GM18951 (cell line): ENCODE results near the gene HCST.
"Not testable (repeated sequence)": the region's sequence is repeated elsewhere in the genome, so short reads cannot be mapped to it uniquely, and the experiment has no call there.

Experiments
- POLR2A ChIP-seq: IDR thresholded peaks from 4 replicates; pipeline ENCODE4 v1.6.1; 2011; ENCODE audit warnings: mild to moderate bottlenecking; ENCODE audit not compliant: insufficient read length, insufficient read depth; ENCODE audit errors: extremely low read depth
- in situ Hi-C: fragments of 300-500 bp; cut with MboI; formaldehyde crosslinking; loops from one replicate; pipeline ENCODE4 v1.12.0; 2022; ENCODE audit warnings: low sequenced_read_pairs, mixed read lengths, inconsistent platforms; ENCODE audit not compliant: unreplicated experiment

The HCST gene

GRCh38 chr19:35869327-35870123 lies 32.8 kb upstream of the HCST start:
- in situ Hi-C loops = no loop called here
- no peak for TF ChIP-seq POLR2A

GRCh38 chr19:35870124-35870736 lies 32.1 kb upstream of the HCST start:
- in situ Hi-C loops = not testable (repeated sequence)

- in situ Hi-C loops = no loop called here
- TF ChIP-seq POLR2A = no peak
Observed at GRCh38 chr19:35870798-35871197, 31.5 kb upstream of the HCST start.

DNA sequence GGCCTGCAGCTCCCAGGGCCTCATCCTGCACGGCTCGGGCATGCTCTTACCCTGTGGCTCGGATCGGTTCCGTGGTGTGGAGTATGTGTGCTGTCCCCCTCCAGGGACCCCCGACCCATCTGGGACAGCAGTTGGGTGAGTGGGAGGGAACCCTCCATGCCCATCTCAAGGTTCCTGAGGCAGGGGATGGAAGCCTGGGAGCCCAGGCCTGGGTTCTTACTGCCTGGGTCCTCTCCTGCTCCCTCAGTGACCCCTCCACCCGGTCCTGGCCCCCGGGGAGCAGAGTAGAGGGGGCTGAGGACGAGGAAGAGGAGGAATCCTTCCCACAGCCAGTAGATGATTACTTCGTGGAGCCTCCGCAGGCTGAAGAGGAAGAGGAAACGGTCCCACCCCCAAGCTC lies 30.7 kb upstream of the HCST start:
- TF ChIP-seq POLR2A = no peak
- in situ Hi-C loops = no loop called here

GRCh38 chr19:35872180-35872579 lies 30.1 kb upstream of the HCST start:
- TF ChIP-seq POLR2A = no peak
- in situ Hi-C loops = no loop called here

- TF ChIP-seq POLR2A = no peak
- in situ Hi-C loops = no loop called here
Observed at GRCh38 chr19:35874392-35874930, 27.9 kb upstream of the HCST start.

GRCh38 chr19:35879068-35879467 lies 23.3 kb upstream of the HCST start:
- in situ Hi-C loops = no loop called here

DNA sequence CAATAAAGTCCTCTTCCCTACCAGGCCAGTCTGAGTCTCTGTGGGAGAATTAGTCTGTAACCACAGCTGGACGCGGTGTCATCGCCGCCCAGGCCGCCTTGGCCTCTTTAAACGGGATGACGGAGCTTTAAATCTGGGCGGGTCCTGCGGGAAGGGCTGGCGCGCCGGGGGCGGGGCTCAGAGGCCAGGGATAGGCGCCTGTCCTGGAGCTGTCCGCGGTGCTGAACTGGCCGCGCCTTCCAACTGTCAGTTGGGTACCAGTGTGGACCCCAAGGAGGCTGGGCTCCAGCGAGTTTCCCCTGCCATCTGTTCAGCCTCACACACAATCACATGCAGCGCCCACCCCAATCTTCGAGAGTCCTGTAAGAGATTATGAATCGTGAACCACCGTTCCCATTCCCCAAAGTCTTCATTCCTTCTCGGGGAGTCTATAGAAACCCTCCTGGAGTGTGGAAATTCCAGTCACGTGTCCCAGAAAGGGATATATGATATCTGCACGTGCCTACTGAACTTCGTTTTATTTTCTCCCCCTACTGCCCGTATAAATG lies 22.5 kb upstream of the HCST start:
- in situ Hi-C loops = no loop called here
- TF ChIP-seq POLR2A = no peak

More at GRCh38 chr19:35879068-35879467, 23.3 kb upstream of the HCST start:
- TF ChIP-seq POLR2A = no peak

- in situ Hi-C loops = no loop called here
- TF ChIP-seq POLR2A = no peak
Observed at GRCh38 chr19:35882114-35882832, 20.1 kb upstream of the HCST start.

GRCh38 chr19:35883882-35884281 lies 18.4 kb upstream of the HCST start:
- no peak for TF ChIP-seq POLR2A
- in situ Hi-C loops = no loop called here

- in situ Hi-C loops = loop anchor here (5.0 kb wide), 1 partner anchor 47 kb away; no protein-coding TSS in a partner anchor
Observed at GRCh38 chr19:35885225-35885738, 17.0 kb upstream of the HCST start.

DNA sequence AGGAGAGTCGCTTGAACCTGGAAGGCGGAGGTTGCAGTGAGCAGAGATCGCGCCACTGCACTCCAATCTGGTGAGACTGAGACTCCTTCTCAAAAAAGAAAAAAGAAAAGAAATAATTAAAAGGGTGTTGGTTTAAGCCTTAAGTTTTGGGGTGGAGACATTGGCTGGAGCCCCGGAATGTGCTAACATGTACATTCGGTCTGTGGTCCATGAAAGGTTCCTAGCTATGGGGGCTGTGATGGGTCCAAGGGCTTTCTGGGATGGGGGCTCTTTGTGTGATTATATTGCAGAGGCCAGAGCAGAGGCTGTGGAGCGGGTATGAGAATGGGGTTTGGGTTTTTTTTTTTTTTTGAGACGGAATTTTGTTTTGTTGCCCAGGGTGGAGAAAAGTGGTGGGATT lies 16.4 kb upstream of the HCST start:
- no peak for TF ChIP-seq POLR2A
- in situ Hi-C loops = loop anchor here (5.0 kb wide), 1 partner anchor 46 kb away; no protein-coding TSS in a partner anchor

More at GRCh38 chr19:35885225-35885738, 17.0 kb upstream of the HCST start:
- TF ChIP-seq POLR2A = no peak

DNA sequence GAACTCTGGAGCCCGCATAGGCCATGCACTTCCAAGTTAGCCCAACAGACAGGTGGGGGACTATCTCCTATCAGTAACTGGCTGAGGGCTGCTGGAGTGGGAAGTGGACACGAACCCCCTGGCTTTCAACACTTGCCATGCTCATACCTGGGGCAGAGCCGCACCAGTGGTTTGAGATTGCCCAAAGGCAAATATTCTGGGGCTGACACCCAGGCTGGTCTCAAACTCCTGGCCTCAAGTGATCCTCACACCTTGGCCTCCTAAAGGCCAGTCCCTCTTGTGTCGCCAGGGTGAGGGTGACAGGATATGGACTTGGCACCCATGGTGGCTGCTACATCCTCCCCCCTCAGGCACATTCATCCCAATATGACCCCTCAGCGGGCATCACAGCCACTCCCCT lies 15.1 kb upstream of the HCST start:
- in situ Hi-C loops = loop anchor here (5.0 kb wide), 1 partner anchor 45 kb away; no protein-coding TSS in a partner anchor
- peak; percentile 10 for TF ChIP-seq POLR2A
